Measurements from ENCODE around the gene MACC1.

GRCh38 chr7:20199015-20199737 lies 18.0 kb downstream of the MACC1 start:
- TF ChIP-seq EZH2 (IDR thresholded peaks at IDR 0.05; ENCODE audit: borderline replicate concordance, low read length) (no peak), CTCF (conservative IDR thresholded peaks at IDR 0.05 in 1 of 2, IDR thresholded peaks at IDR 0.05 in 1 of 2; ENCODE audit: extremely low read depth in 1 of 2, insufficient read depth in 1 of 2, low read depth in 1 of 2, low read length in 2 of 2) (no peak)

Data from mammary epithelial cell (primary cell).